HCEC 1CT (cell line): Measurements from ENCODE around the gene NGRN.

ENCODE experiments used
- DNase-seq: peaks from one replicate; pipeline ENCODE4 v3.0.0-alpha.2; 2017

Gene NGRN

DNA sequence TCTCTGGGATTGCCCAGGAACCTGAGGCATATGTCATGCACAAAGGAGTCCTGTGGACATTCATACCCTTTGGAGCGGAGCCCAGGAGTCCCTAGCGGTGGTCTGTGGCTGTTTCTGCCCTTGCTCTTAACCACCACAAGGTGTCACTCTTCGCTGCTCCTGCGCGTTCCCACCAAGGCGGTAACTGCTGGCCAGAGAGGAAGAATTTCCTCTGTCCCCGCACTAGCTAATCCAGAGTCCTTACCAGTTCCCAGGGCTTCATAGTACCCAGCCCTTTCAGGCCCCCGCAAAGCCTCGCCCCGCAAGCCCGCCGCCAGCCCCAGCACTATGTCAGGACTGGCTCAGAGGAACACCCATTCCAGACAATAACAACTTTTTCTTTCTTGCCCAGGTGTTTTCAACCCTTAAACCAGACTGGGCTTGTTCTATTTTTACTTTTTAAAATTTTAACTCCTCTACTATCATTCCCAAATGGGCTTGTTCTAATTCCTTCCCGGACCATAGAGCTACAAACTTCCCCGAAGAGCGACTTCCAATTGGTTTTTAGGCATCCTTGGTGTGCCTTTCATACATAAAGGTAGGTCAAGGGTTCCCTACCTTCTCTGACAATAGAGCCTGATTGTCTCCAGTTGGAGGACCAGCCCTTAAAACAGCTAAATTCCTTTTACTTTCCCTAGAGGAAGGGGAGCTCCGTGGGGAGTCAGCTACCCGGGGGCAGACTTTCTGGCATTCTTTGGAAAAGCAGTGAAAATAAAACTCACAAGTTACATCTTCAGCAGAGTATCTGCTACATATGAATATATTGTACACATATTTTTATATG lies 54.8 kb downstream of the NGRN start:
- peak; percentile 89 for DNase-seq

DNA sequence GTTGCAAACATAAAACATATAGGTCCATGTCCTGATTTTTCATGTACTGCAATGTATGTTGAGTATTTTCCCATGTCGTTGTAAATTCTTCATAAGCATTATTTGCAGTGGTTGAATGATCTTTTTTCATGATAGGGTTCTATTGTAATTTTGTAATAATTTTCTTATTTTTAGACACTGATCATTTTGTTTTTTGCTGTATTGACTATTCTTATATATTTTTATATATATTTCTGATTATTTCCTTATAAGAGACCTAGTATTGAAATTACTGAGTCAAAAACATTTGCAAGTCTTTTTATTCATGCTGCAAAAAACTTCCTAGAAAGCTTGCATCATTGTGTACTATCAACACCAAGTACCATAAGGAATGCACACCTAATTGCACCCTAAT lies 55.4 kb downstream of the NGRN start:
- DNase-seq: no peak
